ENCODE measurements around the gene MYO5B. TPM values are rescaled to one million over a fixed set of nuclear protein-coding genes. Genes with fewer than 3 reads are reported as not detected.

MYO5B gene
- total RNA-seq, 1 donor from 2014 or later, result 0.07 TPM

DNA sequence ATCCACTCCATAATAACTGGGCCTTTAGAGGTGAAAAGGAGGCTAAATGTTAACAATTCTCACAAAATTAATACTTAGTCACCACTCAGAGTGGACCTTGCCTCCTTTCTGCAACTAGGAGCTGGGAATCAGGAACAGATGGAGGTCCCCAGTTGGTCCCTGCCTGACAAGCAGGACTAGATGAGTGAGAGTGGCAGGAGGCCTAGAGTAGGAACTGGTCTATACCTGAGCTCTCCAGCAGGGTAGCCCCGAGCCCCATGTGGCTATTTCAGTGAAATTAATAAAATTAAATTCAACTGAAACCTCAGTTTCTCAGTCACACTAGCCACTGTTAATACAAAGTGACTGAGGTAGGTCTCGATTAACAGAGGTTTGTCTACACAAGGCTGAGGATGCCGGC, 150.5 kb downstream of the MYO5B start:
- no peak for DNase-seq
- Mint-ChIP-seq H3K4me3 (no peak overlapping the region), H3K27me3 (peaks cover 12% of the 10 kb centered on the region), H3K9me3 (no peaks in the 10 kb centered on the region), H3K4me1 (no peaks in the 10 kb centered on the region), H3K27ac (no peak overlapping the region), H3K36me3 (ENCODE audit: low read depth) (no peaks in the 10 kb centered on the region)
- intact Hi-C loops (cut with micrococcal nuclease), result no loop called here

DNA sequence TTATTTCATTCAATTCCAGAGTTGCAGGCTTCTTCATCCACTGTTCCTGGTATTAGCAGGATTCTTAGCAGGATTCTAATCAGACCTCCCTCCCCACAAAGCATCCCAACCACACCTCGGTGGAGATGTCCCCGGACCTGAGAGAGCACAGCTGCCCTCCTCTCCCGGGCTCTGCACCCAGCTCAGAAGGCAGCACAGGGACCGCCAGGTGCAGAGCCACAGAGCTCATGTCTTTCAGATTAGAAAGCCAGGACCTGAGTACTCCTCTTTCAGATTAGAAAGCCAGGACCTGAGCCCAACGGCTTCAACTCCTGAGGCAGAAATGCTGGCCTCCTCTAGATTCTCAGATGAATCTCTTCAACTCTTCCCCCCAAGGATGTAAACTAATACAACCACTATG, 152.3 kb downstream of the MYO5B start:
- Mint-ChIP-seq H3K4me1 (peaks cover 2% of the 10 kb centered on the region), H3K27me3 (peaks cover 12% of the 10 kb centered on the region), H3K9me3 (no peaks in the 10 kb centered on the region), H3K36me3 (ENCODE audit: low read depth) (no peaks in the 10 kb centered on the region), H3K27ac (no peak overlapping the region), H3K4me3 (no peak overlapping the region)
- DNase-seq, result no peak
- intact Hi-C loops (cut with micrococcal nuclease), result no loop called here

DNA sequence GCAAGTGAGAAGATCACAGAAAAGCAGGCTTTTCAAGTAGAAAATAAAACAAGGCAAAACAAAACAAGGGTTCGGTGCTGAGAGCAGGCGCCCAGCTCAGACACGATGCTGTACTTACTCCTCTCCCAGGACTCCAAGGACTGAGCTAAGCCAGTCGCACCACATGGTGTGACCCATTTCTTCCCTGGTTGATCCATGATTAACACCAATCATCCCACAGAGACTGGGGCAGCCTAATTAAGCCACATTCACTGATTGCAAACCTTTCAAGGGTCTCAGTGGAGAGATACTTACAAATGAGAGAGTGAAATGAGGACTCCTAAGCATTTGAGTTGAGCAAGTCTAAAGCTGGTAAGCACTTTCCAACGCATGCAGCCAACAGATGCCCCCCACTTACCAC, 155.2 kb downstream of the MYO5B start:
- H3K27ac Mint-ChIP-seq, result no peak overlapping the region
- no peaks in the 10 kb centered on the region for H3K9me3 Mint-ChIP-seq
- no peaks in the 10 kb centered on the region for H3K36me3 Mint-ChIP-seq (ENCODE audit: low read depth)
- peaks cover 2% of the 10 kb centered on the region for H3K4me1 Mint-ChIP-seq
- no peak overlapping the region for H3K4me3 Mint-ChIP-seq
- DNase-seq, result no peak
- intact Hi-C loops (cut with micrococcal nuclease), result no loop called here
- peaks cover 15% of the 10 kb centered on the region for H3K27me3 Mint-ChIP-seq

- no peak overlapping the region for H3K27ac Mint-ChIP-seq
- no peak overlapping the region for H3K4me3 Mint-ChIP-seq
- no peaks in the 10 kb centered on the region for H3K9me3 Mint-ChIP-seq
- no peak for DNase-seq
- intact Hi-C loops (cut with micrococcal nuclease), result no loop called here
- no peaks in the 10 kb centered on the region for H3K36me3 Mint-ChIP-seq (ENCODE audit: low read depth)
- H3K27me3 Mint-ChIP-seq, result peaks cover 11% of the 10 kb centered on the region
- H3K4me1 Mint-ChIP-seq, result peaks cover 2% of the 10 kb centered on the region
Measured at GRCh38 chr18:50038448-50038847, 156.5 kb downstream of the MYO5B start.

DNA sequence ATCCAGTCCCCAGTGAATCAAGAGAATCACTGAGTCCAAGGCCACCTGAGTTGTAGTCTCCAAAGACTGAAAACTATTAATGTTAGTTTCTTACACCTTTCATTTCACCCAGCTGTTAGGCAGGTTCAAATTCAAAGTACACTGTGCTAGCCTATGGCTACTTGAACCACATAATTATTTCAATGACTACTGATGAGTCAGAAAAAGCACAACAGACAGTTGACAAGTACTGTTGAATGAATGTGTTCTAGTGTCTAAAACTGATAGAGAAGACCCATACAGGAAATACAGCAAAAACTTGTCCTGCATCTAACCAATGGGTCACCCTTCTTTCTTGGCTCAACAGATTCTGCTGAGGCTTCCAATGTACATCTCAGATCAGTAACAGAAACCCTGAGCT, 160.9 kb downstream of the MYO5B start:
- Mint-ChIP-seq H3K9me3 (no peaks in the 10 kb centered on the region), H3K27me3 (peaks cover 17% of the 10 kb centered on the region)
- DNase-seq, result no peak

GRCh38 chr18:50033004-50033403, 161.9 kb downstream of the MYO5B start:
- intact Hi-C loops (cut with micrococcal nuclease), result no loop called here
- H3K27ac Mint-ChIP-seq, result no peak overlapping the region
- H3K27me3 Mint-ChIP-seq, result peaks cover 19% of the 10 kb centered on the region
- no peak for DNase-seq
- H3K4me1 Mint-ChIP-seq, result no peaks in the 10 kb centered on the region
- H3K36me3 Mint-ChIP-seq (ENCODE audit: low read depth), result no peaks in the 10 kb centered on the region
- no peak overlapping the region for H3K4me3 Mint-ChIP-seq
- H3K9me3 Mint-ChIP-seq, result no peaks in the 10 kb centered on the region

More for the DNA sequence above, 160.9 kb downstream of the MYO5B start:
- intact Hi-C loops (cut with micrococcal nuclease), result no loop called here
- Mint-ChIP-seq H3K36me3 (ENCODE audit: low read depth) (no peaks in the 10 kb centered on the region), H3K4me1 (peaks cover 2% of the 10 kb centered on the region), H3K4me3 (no peak overlapping the region), H3K27ac (no peak overlapping the region)

GRCh38 chr18:50030146-50030545, 164.8 kb downstream of the MYO5B start:
- no peak for DNase-seq
- Mint-ChIP-seq H3K4me3 (no peak overlapping the region), H3K4me1 (no peaks in the 10 kb centered on the region)

GRCh38 chr18:50027996-50028395, 167.0 kb downstream of the MYO5B start:
- intact Hi-C loops (cut with micrococcal nuclease), result no loop called here
- Mint-ChIP-seq H3K4me3 (no peak overlapping the region), H3K27me3 (peaks cover 27% of the 10 kb centered on the region), H3K4me1 (no peaks in the 10 kb centered on the region), H3K27ac (no peak overlapping the region), H3K36me3 (ENCODE audit: low read depth) (no peaks in the 10 kb centered on the region), H3K9me3 (no peaks in the 10 kb centered on the region)
- no peak for DNase-seq

More at GRCh38 chr18:50030146-50030545, 164.8 kb downstream of the MYO5B start:
- Mint-ChIP-seq H3K27ac (no peak overlapping the region), H3K27me3 (peaks cover 23% of the 10 kb centered on the region), H3K36me3 (ENCODE audit: low read depth) (no peaks in the 10 kb centered on the region), H3K9me3 (no peaks in the 10 kb centered on the region)
- intact Hi-C loops (cut with micrococcal nuclease), result no loop called here

- intact Hi-C loops (cut with micrococcal nuclease), result no loop called here
- Mint-ChIP-seq H3K27me3 (peaks cover 20% of the 10 kb centered on the region), H3K9me3 (no peaks in the 10 kb centered on the region), H3K27ac (no peak overlapping the region), H3K4me3 (no peak overlapping the region), H3K4me1 (no peaks in the 10 kb centered on the region), H3K36me3 (ENCODE audit: low read depth) (no peaks in the 10 kb centered on the region)
- DNase-seq, result no peak
Measured at GRCh38 chr18:50024466-50024865, 170.5 kb downstream of the MYO5B start.

GRCh38 chr18:50022985-50023384, 172.0 kb downstream of the MYO5B start:
- Mint-ChIP-seq H3K4me3 (no peak overlapping the region), H3K4me1 (no peaks in the 10 kb centered on the region), H3K27me3 (peaks cover 28% of the 10 kb centered on the region), H3K9me3 (no peaks in the 10 kb centered on the region), H3K27ac (no peak overlapping the region), H3K36me3 (ENCODE audit: low read depth) (no peaks in the 10 kb centered on the region)
- intact Hi-C loops (cut with micrococcal nuclease), result no loop called here
- DNase-seq, result no peak

GRCh38 chr18:50014606-50015005, 180.3 kb downstream of the MYO5B start:
- intact Hi-C loops (cut with micrococcal nuclease), result no loop called here
- DNase-seq, result no peak
- no peaks in the 10 kb centered on the region for H3K9me3 Mint-ChIP-seq
- peaks cover 28% of the 10 kb centered on the region for H3K27me3 Mint-ChIP-seq
- H3K27ac Mint-ChIP-seq, result no peak overlapping the region
- H3K4me3 Mint-ChIP-seq, result no peak overlapping the region
- H3K4me1 Mint-ChIP-seq, result peaks cover 1% of the 10 kb centered on the region
- no peaks in the 10 kb centered on the region for H3K36me3 Mint-ChIP-seq (ENCODE audit: low read depth)

DNA sequence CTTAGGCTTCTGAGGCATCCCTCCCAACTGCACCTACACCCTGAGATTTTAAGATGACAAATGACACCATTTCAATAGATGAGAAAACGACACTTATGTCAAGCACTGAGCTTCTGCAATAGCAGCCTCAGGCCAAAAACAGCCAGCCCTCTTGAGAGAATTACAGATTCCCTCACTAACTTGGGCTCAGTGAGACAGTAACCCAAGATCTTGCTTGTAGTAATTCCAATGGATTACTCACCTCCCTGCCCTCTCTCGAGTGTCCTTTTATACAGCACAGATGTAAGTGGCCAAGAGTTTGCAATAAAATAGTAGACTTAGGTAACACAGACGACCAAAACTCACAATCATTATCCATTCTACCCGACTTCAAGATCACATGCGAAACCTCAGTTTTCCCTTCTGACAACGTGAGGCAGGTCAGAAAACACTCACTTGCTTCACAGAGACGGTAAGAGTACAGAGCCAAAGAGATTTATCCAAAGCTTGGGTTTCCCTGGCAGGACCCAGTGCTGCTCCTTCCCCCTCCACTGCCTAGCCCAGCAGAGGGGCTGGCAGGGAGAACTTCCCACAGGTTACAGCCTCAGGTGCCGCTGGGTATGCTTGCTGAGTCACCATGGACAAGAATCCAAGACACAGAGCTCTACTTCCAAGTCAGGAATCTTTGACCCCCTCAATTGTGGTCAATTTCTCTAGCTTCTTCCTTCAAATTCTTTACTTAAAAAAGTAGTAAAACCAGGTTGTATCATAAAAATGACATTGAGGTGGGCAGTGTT, 181.4 kb downstream of the MYO5B start:
- Mint-ChIP-seq H3K27ac (no peak overlapping the region), H3K9me3 (no peaks in the 10 kb centered on the region)

GRCh38 chr18:50011813-50012435, 183.0 kb downstream of the MYO5B start:
- H3K36me3 Mint-ChIP-seq (ENCODE audit: low read depth), result no peaks in the 10 kb centered on the region
- no peak overlapping the region for H3K27ac Mint-ChIP-seq
- peaks cover 1% of the 10 kb centered on the region for H3K4me1 Mint-ChIP-seq
- no peaks in the 10 kb centered on the region for H3K9me3 Mint-ChIP-seq
- H3K4me3 Mint-ChIP-seq, result no peak overlapping the region
- intact Hi-C loops (cut with micrococcal nuclease), result no loop called here
- DNase-seq, result no peak
- peaks cover 17% of the 10 kb centered on the region for H3K27me3 Mint-ChIP-seq

More for the DNA sequence above, 181.4 kb downstream of the MYO5B start:
- H3K4me3 Mint-ChIP-seq, result no peak overlapping the region
- peaks cover 1% of the 10 kb centered on the region for H3K4me1 Mint-ChIP-seq
- no peak for DNase-seq
- H3K36me3 Mint-ChIP-seq (ENCODE audit: low read depth), result no peaks in the 10 kb centered on the region
- intact Hi-C loops (cut with micrococcal nuclease), result no loop called here
- peaks cover 22% of the 10 kb centered on the region for H3K27me3 Mint-ChIP-seq

GRCh38 chr18:50009773-50010335, 185.1 kb downstream of the MYO5B start:
- no peaks in the 10 kb centered on the region for H3K9me3 Mint-ChIP-seq
- peaks cover 1% of the 10 kb centered on the region for H3K4me1 Mint-ChIP-seq
- intact Hi-C loops (cut with micrococcal nuclease), result loop anchor here (5.0 to 10.0 kb wide), 2 partner anchors 185 to 347 kb away; partner anchors contain the start of gene MYO5B
- DNase-seq, result peak; percentile 83
- no peak overlapping the region for H3K4me3 Mint-ChIP-seq
- H3K27me3 Mint-ChIP-seq, result peaks cover 6% of the 10 kb centered on the region
- no peaks in the 10 kb centered on the region for H3K36me3 Mint-ChIP-seq (ENCODE audit: low read depth)
- H3K27ac Mint-ChIP-seq, result no peak overlapping the region
